Pons (tissue), 1 donor: ENCODE data around the gene MAP1B.
"Not testable (repeated sequence)": the region's sequence is repeated elsewhere in the genome, so short reads cannot be mapped to it uniquely, and the experiment has no call there.

Source experiments
- DNase-seq: peaks from one replicate; pipeline ENCODE4 v3.0.0-alpha.2; 2016; ENCODE audit warnings: low spot score

The MAP1B gene

GRCh38 chr5:72107131-72107900, at the start of gene MAP1B:
Gene MAP1B (plus strand): TSS chr5:72107475. CDS start chr5:72107532, 57 bp downstream.
- peak; percentile 64 for DNase-seq

- DNase-seq, result no peak
Measured at GRCh38 chr5:72057816-72058215, 49.5 kb upstream of the MAP1B start.

GRCh38 chr5:72063219-72063819, 44.0 kb upstream of the MAP1B start:
- DNase-seq, result no peak

GRCh38 chr5:72064801-72065570, 42.3 kb upstream of the MAP1B start:
- DNase-seq, result no peak

GRCh38 chr5:72065751-72066255, 41.5 kb upstream of the MAP1B start:
- no peak for DNase-seq

GRCh38 chr5:72066705-72067107, 40.6 kb upstream of the MAP1B start:
- DNase-seq, result no peak

- DNase-seq, result no peak
Measured at GRCh38 chr5:72067682-72068470, 39.4 kb upstream of the MAP1B start.

GRCh38 chr5:72070529-72070928, 36.7 kb upstream of the MAP1B start:
- DNase-seq, result no peak

GRCh38 chr5:72071906-72072305, 35.4 kb upstream of the MAP1B start:
- no peak for DNase-seq

GRCh38 chr5:72074251-72074650, 33.0 kb upstream of the MAP1B start:
- DNase-seq, result no peak

- no peak for DNase-seq
Measured at GRCh38 chr5:72075461-72075860, 31.8 kb upstream of the MAP1B start.

- DNase-seq, result no peak
Measured at GRCh38 chr5:72076621-72077300, 30.5 kb upstream of the MAP1B start.

- no peak for DNase-seq
Measured at GRCh38 chr5:72077390-72077789, 29.9 kb upstream of the MAP1B start.

GRCh38 chr5:72079288-72079687, 28.0 kb upstream of the MAP1B start:
- DNase-seq, result no peak

- DNase-seq, result no peak
Measured at GRCh38 chr5:72082048-72082447, 25.2 kb upstream of the MAP1B start.

GRCh38 chr5:72084876-72085275, 22.4 kb upstream of the MAP1B start:
- no peak for DNase-seq

- no peak for DNase-seq
Measured at GRCh38 chr5:72085319-72085718, 22.0 kb upstream of the MAP1B start.

- DNase-seq, result not testable (repeated sequence)
Measured at GRCh38 chr5:72089713-72090112, 17.6 kb upstream of the MAP1B start.

GRCh38 chr5:72092074-72092473, 15.2 kb upstream of the MAP1B start:
- no peak for DNase-seq

GRCh38 chr5:72093217-72093616, 14.1 kb upstream of the MAP1B start:
- DNase-seq, result no peak

GRCh38 chr5:72093824-72094223, 13.5 kb upstream of the MAP1B start:
- DNase-seq, result no peak
